D721Med (cell line): Measurements from ENCODE around the gene PLCD3.

Experiments used
- DNase-seq: peaks from one replicate; pipeline ENCODE4 v3.0.0; 2011; ENCODE audit warnings: low spot score; ENCODE audit not compliant: insufficient read length
- FAIRE-seq: peaks from 2 replicates; lab custom pipeline; 2011; peaks lifted over from hg19 to GRCh38; lab: Jason Lieb, UNC
- TF ChIP-seq, protein P1 (sequence below): IDR thresholded peaks from 2 replicates; pipeline ENCODE4 v1.5.1; 2012; ENCODE audit warnings: mild to moderate bottlenecking, control low read depth; ENCODE audit not compliant: insufficient read depth; ENCODE audit errors: missing control alignments

Gene PLCD3

DNA sequence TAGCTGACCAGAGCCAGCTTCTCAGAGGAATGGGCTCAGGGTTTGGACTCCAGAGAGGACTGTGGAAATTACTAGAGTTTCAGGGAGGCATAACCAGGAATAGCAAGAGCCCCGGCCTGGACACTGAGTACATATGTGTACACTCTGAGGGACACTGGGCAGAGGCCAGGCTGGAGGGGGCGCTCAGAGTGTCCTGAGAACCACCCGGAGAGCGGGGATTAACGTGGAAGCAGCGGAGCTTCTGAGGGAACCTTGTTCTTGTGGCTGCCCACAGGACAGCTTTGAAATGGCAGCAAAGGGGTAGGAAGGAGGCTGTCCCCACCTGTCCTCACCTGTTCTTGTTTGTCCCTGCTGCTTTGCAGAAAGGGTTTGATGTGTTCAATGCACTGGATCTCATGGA is 27.8 kb downstream of the PLCD3 start:
- FAIRE-seq (no peak), DNase-seq (no peak)
- TF ChIP-seq, protein P1, sequence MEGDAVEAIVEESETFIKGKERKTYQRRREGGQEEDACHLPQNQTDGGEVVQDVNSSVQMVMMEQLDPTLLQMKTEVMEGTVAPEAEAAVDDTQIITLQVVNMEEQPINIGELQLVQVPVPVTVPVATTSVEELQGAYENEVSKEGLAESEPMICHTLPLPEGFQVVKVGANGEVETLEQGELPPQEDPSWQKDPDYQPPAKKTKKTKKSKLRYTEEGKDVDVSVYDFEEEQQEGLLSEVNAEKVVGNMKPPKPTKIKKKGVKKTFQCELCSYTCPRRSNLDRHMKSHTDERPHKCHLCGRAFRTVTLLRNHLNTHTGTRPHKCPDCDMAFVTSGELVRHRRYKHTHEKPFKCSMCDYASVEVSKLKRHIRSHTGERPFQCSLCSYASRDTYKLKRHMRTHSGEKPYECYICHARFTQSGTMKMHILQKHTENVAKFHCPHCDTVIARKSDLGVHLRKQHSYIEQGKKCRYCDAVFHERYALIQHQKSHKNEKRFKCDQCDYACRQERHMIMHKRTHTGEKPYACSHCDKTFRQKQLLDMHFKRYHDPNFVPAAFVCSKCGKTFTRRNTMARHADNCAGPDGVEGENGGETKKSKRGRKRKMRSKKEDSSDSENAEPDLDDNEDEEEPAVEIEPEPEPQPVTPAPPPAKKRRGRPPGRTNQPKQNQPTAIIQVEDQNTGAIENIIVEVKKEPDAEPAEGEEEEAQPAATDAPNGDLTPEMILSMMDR: no peak

DNA sequence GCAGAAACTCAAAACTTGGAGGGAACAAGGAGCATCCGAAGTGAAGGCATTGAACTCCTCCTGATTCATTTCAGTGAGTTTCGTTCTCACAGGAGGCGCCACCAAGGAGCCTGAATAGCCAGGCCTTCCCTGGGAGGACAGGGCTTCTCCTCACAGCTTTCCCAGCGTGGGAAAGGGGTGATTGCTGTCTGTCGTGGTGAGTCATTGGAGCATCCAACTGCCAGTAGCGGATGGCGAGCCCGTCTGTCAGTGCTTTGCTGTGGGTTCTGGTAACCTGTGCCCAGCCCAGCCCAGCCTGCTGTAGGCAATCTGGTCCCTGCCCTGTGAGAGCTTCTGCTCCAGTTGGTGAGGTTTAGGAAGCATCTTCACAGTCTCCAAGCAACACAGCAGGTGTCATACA is 28.3 kb downstream of the PLCD3 start:
- DNase-seq (no peak), FAIRE-seq (no peak)
- TF ChIP-seq, protein P1: no peak

DNA sequence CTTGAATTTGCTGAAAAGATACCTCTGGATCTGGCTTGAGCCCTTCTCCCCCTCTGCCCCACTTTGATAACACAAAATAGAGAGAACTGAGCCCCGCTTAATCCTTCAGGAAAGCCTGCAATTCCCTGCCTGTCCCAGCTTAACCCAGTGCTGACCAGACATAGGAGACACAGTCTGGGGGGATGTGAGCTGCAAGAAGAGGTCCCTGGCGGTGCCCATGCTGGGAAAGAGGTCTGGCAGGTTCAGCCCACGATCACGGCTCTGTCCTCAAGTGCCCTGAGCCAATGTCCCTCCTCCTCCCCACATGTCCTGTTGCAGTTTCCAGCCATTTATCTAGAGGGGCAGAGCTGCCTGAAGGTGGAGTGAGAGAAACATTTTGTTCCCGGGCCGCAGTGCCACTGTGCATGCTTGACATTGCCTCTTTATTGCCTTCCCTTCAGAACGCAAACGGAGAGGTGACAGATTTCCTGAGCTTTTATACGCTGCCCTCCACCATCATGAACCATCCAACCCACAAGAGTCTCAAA is 29.0 kb downstream of the PLCD3 start:
- TF ChIP-seq, protein P1: no peak
- no peak for DNase-seq
- FAIRE-seq: no peak

DNA sequence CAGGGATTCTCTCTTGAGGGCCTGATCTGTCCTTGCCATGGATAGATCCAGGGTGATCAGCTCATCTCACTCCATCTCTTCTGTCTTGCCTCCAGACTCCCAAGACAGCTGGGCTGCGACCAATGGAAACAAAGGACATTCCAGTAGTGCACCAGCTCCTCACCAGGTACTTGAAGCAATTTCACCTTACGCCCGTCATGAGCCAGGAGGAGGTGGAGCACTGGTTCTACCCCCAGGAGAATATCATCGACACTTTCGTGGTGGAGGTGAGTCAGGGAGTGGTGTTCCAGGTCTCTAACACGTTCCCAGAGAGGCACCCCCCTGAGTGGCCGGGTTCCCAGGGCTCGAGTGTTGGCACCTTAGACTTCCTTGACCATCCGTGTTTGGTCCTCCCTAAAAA is 29.5 kb downstream of the PLCD3 start:
- DNase-seq: no peak
- TF ChIP-seq, protein P1: no peak
- FAIRE-seq: no peak

DNA sequence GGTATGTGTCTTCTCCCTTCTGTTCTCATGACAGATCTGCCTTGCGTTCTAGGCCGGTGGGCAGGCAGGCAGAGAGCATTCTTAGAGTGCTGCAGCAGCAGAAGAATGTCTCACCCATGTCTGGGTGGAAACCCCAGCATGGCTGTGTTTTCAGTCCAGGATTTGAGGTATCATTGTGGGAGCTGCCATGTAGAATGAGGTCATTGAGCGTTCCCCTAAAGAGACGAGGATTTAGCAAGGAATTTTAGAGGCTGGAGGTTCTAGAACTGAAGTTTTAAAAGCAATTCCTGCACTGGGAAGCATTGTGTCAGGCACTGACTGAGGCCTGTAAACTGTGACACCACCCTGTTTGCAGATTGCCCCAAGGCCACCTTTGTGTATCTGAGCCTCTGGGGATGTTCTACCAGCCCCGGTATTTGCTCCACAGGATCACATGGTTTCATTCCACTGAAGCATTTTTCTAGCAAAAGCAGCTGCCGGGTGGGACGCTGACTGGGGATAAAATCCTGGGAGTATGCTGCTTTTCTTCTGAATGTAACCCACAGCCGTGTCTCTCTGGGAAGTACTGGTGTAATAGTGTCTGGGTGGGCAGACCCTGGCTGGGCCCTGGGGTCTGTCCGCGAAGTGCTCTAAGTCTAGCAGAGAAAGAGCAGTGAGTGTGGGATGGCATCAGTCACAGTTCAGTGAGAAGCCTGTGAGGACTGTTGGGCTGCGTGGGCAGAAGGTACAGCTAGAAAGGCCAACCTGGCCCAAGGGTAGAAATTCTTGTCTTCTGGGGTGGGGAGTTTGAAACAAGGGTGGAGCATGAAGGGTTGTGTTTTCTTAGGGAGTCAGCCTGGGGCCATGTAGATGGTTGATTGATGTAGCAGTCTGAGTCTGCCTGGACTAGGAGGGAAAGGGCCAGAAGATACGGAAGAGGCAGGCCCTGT is 30.2 kb downstream of the PLCD3 start:
- TF ChIP-seq, protein P1: no peak
- DNase-seq: no peak
- no peak for FAIRE-seq

DNA sequence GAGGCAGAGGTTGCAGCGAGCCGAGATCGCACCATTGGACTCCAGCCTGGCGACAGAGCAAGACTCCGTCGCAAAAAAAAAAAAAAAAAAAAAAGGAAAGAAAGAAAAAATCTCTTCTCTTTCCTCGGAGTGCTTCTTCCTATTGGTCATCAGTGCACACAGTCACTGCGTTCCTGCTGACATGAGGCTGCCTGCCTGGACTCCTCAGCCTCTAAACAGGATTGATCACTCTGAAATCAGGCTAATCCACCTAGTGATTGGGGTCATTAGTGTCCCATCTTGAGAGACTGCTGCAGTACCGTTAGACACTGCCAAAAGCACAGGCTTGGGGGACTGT is 30.8 kb downstream of the PLCD3 start:
- FAIRE-seq: no peak
- TF ChIP-seq, protein P1: no peak
- DNase-seq: no peak
